K562 (cell line): ENCODE measurements around the gene ZNF200.

Experiments used
- CTCF ChIP-seq, 3 experiments: IDR thresholded peaks in 2 of 3; conservative IDR thresholded peaks in 1 of 3; 2 replicates each; pipeline ENCODE4 v1.5.1; 2011 to 2012; ENCODE audit warnings: low read length in 3 of 3, mild to moderate bottlenecking in 3 of 3, control low read depth in 2 of 3, improper control_type of control experiment in 1 of 3, inconsistent platforms in 1 of 3, low read depth in 1 of 3, mixed read lengths in 1 of 3, moderate library complexity in 1 of 3; ENCODE audit not compliant: insufficient read depth in 2 of 3
- HMG20A ChIP-seq: fragments of 450-650 bp; formaldehyde crosslinking; conservative IDR thresholded peaks from 2 replicates; pipeline ENCODE4 v1.4.0; 2020; ENCODE audit warnings: mild to moderate bottlenecking, mixed read lengths
- KLF13 ChIP-seq: fragments of 450-650 bp; IDR thresholded peaks from 2 replicates; pipeline ENCODE4 v1.6.1; 2016; ENCODE audit warnings: missing genetic modification characterization, low read depth, mild to moderate bottlenecking, missing compliant biosample characterization, moderate library complexity, borderline replicate concordance
- MITF ChIP-seq: IDR thresholded peaks from 2 replicates; pipeline ENCODE4 v1.6.1; 2014; ENCODE audit warnings: antibody characterized with exemption
- NCOA6 ChIP-seq: fragments of 450-650 bp; IDR thresholded peaks from 2 replicates; pipeline ENCODE4 v1.6.1; 2017; ENCODE audit warnings: mild to moderate bottlenecking
- PHF8 ChIP-seq: fragments of 200-600 bp; sonication (generic); IDR thresholded peaks from 2 replicates; pipeline ENCODE4 v1.6.1; 2012; ENCODE audit warnings: mixed run types, mild to moderate bottlenecking, inconsistent platforms, low read length, moderate library complexity, borderline replicate concordance
- POLR2A ChIP-seq: fragments of 450-650 bp; conservative IDR thresholded peaks from 2 replicates; pipeline ENCODE4 v1.6.1; 2016
- SMC3 ChIP-seq: conservative IDR thresholded peaks from 2 replicates; pipeline ENCODE4 v1.6.1; 2011; ENCODE audit warnings: low read depth, low read length, improper control_type of control experiment; ENCODE audit not compliant: insufficient read depth
- SREBF2 ChIP-seq: sonication (generic); formaldehyde crosslinking; IDR thresholded peaks from 2 replicates; pipeline ENCODE4 v1.4.0; 2020; ENCODE audit warnings: mild to moderate bottlenecking, missing genetic modification reagents
- TEAD2 ChIP-seq: fragments of 450-650 bp; IDR thresholded peaks from 2 replicates; pipeline ENCODE4 v1.6.1; 2016; ENCODE audit warnings: missing genetic modification characterization, control low read depth, missing compliant biosample characterization
- TF ChIP-seq, protein P1 (sequence below): sonication (generic); formaldehyde crosslinking; IDR thresholded peaks from 2 replicates; pipeline ENCODE4 v1.8.0; 2022; ENCODE audit warnings: mild to moderate bottlenecking, missing genetic modification reagents
- TF ChIP-seq, protein P2 (sequence below): sonication (generic); formaldehyde crosslinking; IDR thresholded peaks from 2 replicates; pipeline ENCODE4 v1.9.0; 2022; ENCODE audit warnings: mild to moderate bottlenecking, missing genetic modification reagents
- TF ChIP-seq, protein P3 (sequence below), 2 experiments: fragments of 450-650 bp; IDR thresholded peaks; 2 replicates each; pipeline ENCODE4 v1.6.1; 2016
- TF ChIP-seq, protein P4 (sequence below): fragments of 450-650 bp; IDR thresholded peaks from 2 replicates; pipeline ENCODE4 v1.6.1; 2016

DNA sequence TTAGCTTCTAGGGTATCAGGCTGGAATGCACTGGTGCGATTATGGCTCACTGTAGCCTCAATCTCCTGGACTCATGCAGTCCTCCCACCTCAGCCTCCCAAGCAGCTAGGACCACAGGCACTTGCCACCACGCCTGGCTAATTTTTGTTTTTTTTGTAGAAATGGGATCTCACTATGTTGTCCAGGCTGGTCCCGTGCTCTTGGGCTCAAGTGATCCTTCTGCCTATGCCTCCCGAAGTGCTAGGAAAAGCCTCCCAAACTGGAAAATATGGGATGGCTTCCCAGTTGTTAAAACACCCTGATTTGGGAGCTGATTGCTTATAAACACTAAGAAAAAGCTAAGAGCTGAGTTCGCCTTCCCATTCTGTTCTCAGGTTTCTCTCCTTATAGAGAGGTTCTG is 41.7 kb upstream of the ZNF200 start:
- TF ChIP-seq NCOA6 (no peak), SREBF2 (CRISPR knock-in tag) (no peak), KLF13 (tag) (no peak), MITF (no peak), TEAD2 (tag) (no peak), PHF8 (no peak), POLR2A (no peak), HMG20A (CRISPR knock-in tag) (no peak), CTCF (IDR thresholded peaks at IDR 0.05 in 2 of 3, conservative IDR thresholded peaks at IDR 0.05 in 1 of 3; ENCODE audit: insufficient read depth in 2 of 3, low read depth in 1 of 3, low read length in 3 of 3) (no peak), SMC3 (no peak)
- TF ChIP-seq, protein P1, sequence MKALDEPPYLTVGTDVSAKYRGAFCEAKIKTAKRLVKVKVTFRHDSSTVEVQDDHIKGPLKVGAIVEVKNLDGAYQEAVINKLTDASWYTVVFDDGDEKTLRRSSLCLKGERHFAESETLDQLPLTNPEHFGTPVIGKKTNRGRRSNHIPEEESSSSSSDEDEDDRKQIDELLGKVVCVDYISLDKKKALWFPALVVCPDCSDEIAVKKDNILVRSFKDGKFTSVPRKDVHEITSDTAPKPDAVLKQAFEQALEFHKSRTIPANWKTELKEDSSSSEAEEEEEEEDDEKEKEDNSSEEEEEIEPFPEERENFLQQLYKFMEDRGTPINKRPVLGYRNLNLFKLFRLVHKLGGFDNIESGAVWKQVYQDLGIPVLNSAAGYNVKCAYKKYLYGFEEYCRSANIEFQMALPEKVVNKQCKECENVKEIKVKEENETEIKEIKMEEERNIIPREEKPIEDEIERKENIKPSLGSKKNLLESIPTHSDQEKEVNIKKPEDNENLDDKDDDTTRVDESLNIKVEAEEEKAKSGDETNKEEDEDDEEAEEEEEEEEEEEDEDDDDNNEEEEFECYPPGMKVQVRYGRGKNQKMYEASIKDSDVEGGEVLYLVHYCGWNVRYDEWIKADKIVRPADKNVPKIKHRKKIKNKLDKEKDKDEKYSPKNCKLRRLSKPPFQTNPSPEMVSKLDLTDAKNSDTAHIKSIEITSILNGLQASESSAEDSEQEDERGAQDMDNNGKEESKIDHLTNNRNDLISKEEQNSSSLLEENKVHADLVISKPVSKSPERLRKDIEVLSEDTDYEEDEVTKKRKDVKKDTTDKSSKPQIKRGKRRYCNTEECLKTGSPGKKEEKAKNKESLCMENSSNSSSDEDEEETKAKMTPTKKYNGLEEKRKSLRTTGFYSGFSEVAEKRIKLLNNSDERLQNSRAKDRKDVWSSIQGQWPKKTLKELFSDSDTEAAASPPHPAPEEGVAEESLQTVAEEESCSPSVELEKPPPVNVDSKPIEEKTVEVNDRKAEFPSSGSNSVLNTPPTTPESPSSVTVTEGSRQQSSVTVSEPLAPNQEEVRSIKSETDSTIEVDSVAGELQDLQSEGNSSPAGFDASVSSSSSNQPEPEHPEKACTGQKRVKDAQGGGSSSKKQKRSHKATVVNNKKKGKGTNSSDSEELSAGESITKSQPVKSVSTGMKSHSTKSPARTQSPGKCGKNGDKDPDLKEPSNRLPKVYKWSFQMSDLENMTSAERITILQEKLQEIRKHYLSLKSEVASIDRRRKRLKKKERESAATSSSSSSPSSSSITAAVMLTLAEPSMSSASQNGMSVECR (CRISPR knock-in tag), result no peak
- TF ChIP-seq, protein P2, sequence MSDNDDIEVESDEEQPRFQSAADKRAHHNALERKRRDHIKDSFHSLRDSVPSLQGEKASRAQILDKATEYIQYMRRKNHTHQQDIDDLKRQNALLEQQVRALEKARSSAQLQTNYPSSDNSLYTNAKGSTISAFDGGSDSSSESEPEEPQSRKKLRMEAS (CRISPR knock-in tag), result no peak
- TF ChIP-seq, protein P3, sequence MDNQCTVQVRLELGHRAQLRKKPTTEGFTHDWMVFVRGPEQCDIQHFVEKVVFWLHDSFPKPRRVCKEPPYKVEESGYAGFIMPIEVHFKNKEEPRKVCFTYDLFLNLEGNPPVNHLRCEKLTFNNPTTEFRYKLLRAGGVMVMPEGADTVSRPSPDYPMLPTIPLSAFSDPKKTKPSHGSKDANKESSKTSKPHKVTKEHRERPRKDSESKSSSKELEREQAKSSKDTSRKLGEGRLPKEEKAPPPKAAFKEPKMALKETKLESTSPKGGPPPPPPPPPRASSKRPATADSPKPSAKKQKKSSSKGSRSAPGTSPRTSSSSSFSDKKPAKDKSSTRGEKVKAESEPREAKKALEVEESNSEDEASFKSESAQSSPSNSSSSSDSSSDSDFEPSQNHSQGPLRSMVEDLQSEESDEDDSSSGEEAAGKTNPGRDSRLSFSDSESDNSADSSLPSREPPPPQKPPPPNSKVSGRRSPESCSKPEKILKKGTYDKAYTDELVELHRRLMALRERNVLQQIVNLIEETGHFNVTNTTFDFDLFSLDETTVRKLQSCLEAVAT (IDR thresholded peaks at IDR 0.05), result no peak
- TF ChIP-seq, protein P4, sequence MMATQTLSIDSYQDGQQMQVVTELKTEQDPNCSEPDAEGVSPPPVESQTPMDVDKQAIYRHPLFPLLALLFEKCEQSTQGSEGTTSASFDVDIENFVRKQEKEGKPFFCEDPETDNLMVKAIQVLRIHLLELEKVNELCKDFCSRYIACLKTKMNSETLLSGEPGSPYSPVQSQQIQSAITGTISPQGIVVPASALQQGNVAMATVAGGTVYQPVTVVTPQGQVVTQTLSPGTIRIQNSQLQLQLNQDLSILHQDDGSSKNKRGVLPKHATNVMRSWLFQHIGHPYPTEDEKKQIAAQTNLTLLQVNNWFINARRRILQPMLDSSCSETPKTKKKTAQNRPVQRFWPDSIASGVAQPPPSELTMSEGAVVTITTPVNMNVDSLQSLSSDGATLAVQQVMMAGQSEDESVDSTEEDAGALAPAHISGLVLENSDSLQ, result no peak
